ENCODE measurements around the gene PORCN.
"Not testable (repeated sequence)": the region's sequence is repeated elsewhere in the genome, so short reads cannot be mapped to it uniquely, and the experiment has no call there.

The PORCN gene

GRCh38 chrX:48514126-48514806, 5.5 kb downstream of the PORCN start:
- no peak for FAIRE-seq

DNA sequence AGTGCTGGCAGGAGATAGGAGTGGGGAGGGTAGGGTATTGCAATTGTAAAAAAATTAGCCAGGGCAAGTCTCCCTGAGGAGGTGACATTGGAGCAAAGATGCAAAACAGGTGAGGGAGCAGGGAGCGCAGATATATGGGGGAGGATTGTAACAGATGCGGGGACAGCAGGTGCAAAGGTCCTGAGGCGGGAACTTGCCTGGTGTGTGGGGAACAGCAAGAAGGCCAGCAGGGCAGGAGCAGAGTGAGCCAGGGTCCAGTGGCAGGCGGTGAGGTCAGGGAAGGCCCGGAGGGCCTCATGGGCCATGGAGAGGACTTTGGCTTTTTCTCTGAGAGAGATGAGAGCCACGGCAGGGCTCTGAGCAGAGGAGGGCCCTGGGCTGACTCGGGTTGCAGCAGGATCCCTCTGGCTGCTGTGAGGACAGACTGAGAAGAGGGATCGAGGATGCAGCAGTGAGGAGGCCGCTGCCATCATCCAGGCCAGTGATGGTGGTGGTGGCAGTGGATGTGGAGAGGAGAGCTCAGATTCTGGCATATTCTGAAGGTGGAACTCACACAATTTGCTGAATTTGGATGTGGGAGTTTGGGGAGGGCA, 6.2 kb downstream of the PORCN start:
- FAIRE-seq, result no peak

GRCh38 chrX:48515842-48516241, 7.0 kb downstream of the PORCN start:
- no peak for FAIRE-seq

- no peak for FAIRE-seq
Measured at GRCh38 chrX:48516285-48516684, 7.5 kb downstream of the PORCN start.

DNA sequence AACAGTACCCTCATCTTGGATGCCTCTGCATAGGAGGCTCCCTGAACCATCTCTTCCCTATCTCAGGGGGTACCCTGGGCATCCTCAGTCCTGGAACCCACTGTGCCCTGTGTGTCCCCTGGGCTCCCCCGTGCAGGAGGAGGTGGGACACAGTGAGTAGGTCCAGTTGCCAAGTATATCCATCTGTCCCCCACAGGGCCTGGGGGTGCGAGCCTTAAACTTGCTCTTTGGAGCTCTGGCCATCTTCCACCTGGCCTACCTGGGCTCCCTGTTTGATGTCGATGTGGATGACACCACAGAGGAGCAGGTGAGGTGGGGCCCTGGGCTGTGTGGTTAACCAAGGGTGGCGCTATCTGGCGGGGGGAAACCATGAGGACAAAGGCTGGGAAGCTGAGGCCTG, 8.2 kb downstream of the PORCN start:
- FAIRE-seq, result no peak

- not testable (repeated sequence) for FAIRE-seq
Measured at GRCh38 chrX:48519481-48519880, 10.7 kb downstream of the PORCN start.

GRCh38 chrX:48520455-48520854, 11.7 kb downstream of the PORCN start:
- FAIRE-seq, result no peak

- FAIRE-seq, result no peak
Measured at GRCh38 chrX:48520976-48521352, 12.2 kb downstream of the PORCN start.

DNA sequence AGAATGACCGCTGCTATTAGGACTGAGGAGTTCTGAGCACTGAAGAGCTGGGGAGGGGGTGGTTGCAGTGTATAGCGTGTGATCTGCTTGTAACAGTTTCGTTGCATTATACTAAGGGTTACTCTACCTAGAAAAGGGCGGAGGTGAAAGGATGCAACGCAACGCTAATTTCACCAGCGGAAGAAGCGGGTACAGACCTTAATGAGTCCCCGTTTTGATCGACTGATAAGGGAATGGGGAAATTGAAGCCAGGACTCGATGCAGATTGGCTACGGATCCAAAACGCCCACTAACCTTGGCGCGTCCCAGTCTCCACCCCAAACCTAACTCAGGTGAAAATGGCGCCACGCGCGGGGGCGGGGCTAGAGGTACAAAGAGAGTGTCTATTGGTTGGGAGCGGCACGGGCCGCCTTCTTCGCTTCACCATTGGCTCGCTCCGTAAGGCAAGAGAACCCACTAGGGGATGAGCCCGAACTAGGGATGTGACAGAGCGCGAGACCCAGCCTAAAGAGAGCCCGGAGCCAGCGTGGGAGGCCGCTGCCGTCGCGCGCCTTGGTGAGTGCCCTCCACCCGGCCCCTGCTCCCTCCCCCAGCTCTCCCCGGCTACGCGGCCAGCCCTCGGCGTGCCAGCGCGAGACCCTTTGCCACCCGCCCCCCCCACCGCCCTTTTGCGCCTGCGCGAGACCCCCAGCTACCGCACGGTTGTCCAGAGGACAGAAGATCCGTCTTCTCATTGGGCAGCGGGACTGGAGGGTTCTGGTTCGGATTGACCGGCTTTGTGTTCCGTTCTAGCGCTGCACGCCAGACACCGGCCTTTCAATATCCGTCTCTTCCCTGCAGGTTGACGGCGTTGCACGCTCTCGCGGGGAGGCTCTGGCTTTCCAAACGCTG, 12.8 kb downstream of the PORCN start, which contains the start of gene EBP:
Gene EBP, plus strand, starts transcription at position 456 of the 891 bp plus-strand sequence. CDS start 1,964 bp downstream, outside the sequence.
- peak; percentile 57 for FAIRE-seq

DNA sequence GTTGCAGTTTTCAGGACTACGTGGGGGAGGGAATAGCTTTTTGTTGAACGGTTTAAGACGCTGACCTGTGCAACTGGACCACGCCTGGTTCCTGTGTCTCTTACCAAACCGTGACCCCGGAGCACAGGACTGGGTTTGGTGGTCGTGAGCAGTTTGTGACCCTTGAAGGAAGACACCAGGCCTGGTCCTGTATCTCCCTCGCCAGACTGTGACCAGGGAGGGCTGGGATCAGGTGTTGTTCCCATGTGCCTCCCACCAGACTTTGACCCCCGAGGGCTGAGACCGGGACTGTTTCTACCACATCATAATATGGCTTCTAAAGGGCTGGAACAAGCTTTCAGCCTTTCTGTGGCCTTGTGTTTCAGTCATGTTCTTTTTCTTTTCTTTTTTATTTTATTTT, 13.5 kb downstream of the PORCN start:
- FAIRE-seq, result no peak

DNA sequence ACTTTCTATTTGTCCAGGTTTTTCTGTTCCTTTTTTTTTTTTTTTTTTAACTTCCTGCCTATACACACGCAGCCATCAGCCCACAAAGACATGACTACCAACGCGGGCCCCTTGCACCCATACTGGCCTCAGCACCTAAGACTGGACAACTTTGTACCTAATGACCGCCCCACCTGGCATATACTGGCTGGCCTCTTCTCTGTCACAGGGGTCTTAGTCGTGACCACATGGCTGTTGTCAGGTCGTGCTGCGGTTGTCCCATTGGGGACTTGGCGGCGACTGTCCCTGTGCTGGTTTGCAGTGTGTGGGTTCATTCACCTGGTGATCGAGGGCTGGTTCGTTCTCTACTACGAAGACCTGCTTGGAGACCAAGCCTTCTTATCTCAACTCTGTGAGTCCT, 14.9 kb downstream of the PORCN start:
- FAIRE-seq, result no peak

DNA sequence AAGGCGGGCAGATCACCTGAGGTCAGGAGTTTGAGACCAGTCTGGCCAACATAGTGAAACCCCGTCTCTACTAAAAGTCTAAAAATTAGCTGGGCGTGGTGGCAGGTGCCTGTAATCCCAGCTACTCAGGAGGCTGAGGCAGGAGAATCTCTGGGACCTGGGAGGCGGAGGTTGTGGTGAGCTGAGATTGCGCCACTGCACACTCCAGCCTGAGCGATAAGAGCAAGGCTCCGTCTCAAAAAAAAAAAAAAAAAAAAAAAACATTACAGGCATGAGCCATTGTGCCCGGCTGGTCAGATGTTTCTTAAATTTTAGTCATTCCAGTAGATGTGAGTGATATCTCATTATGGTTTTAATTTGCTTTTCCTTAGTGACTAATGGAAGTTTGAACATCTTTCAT, 17.1 kb downstream of the PORCN start:
- not testable (repeated sequence) for FAIRE-seq

GRCh38 chrX:48530736-48531135, 21.9 kb downstream of the PORCN start:
- no peak for FAIRE-seq

DNA sequence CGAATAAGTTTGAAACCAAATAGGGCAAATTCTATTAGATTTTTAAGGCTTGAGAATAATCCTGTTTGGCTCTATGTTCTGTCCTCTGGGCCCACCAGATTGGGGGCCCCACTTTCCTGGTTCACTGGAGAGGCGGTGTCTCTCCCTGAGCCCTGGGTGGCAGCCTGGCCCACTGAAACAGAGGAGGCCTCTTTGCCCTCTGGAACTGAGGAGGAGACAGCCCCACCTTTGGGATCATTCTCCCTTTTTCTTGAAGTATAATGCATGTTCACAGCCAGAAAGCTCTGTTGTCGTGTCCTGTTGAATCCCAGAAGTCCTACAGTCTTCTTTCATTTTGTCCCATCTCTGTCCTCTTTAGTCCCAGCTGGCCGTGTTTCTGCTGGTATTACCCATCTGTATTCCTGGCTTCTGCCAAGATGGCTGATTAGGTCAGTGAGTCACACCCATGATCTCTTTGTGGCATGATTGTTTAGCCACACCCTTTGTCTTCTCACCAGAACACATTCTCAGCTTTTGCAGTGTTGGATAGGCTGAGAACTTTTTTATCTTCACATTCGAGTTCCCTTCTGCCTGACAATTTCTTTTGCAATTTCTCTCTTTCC, 22.7 kb downstream of the PORCN start:
- FAIRE-seq, result no peak

DNA sequence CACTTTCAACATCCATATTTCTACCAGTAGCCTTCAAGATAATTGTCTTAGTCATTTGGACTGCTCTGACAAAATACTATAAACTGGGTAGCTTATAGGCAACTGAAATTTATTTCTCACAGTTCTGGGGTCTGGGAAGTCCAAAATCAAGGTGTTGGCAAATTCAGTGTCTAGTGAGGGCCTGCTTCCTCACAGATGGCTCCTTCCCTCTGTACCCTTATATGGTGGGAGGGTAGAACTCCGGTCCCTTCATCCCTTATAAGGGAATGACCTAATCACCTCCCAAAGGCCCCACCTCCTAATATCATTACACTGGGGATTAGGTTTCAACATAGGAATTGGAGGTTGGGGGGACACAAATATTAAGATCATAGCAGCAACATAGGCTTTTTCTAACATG, 23.4 kb downstream of the PORCN start:
- FAIRE-seq, result no peak

DNA sequence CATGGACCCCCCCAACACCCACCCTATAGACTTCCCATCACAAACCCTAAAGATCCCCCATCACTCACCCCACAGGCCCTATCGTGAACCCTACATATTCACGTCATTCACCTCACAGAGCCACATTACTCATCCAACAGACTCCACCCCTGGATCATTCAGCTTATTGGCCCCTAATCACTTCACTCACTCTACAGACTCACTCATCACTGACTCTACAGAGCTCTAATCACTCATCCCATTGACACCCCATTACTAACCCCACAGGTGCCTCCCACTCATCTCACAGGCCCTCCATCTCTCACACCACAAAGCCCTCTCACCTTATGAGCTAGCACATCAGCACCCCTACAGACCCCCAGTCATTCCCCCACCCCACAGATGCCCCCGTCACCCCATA, 24.4 kb downstream of the PORCN start:
- no peak for FAIRE-seq

DNA sequence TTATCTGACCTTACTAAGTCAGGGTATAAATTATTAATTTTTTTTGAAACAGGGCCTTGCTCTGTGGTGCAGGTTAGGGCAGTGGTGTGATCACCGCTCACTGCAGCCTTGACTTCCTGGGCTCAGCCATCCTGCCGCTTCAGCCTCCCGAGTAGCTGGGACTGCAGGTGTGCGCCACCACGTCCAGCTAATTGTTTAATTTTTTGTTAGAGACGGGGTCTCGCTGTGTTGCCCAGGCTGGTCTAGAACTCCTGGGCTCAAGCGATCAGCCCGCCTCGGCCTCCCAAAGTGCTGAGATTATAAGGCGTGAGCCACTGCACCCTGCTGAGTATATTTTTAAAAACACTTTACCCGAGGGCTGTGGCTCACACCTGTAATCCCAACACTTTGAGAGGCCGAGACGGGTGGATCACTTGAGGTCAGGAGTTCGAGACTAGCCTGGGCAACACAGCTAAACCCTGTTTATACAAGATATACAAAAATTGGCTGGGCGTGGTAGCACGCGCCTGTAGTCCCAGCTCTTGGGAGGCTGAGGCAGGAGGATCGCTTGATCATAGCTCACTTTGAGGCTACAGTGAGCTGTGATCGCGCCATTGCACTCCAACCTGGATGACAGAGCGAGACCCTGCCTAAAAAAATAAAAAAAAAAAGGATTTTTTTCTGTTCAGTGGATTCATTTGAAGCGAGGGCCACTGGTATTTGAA, 30.0 kb downstream of the PORCN start:
- no peak for FAIRE-seq

GRCh38 chrX:48539345-48540027, 30.7 kb downstream of the PORCN start, which contains the start of gene TBC1D25:
Gene TBC1D25 (plus strand): TSS chrX:48539714. CDS start chrX:48539798, 84 bp downstream.
- peak; percentile 73 for FAIRE-seq

GRCh38 chrX:48540028-48540375, 31.2 kb downstream of the PORCN start:
- no peak for FAIRE-seq

DNA sequence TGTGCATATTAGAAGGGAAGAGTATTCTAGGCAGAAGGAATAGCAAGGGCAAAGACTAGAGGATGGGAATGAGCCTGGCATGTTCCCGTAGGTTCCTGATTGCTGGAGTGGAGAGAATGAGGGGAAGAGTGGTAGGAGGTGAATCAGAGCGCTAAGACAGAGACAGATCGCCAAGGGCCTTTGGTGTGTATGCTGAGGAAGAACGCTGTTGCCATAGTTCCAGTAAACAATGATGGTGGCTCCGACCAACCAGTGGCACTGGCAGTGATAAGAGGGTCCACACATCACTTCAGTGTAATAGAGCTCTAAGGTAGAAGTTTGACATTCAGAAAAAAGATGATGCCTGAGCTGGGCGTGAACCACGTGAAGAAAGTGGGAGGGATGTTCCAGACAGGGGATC, 31.7 kb downstream of the PORCN start:
- FAIRE-seq, result no peak

- FAIRE-seq, result no peak
Measured at GRCh38 chrX:48541140-48541814, 32.5 kb downstream of the PORCN start.

DNA sequence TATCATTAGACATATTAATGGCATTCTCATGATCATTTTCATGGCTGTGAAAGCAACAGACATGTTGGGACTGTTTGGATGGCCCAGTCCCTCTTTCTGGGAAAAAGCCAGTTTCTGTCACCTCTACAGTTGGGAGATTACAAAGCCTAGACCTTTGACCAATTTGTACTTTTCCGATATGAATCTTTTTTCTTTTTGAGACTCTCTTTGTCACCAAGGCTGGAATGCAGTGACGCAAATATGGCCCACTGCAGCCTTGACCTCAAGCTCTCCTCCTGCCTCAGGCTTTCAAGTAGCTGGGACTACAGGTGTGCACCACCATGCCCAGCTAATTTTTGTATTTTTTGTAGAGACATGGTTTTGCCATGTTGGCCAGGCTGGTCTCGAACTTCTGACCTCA, 40.1 kb downstream of the PORCN start:
- FAIRE-seq, result no peak
